Gastroesophageal sphincter (tissue), 3 donors: ENCODE results near the gene ZSWIM5.

Source experiments
- EP300 ChIP-seq: sonication (generic); formaldehyde crosslinking; IDR thresholded peaks from one replicate; pipeline ENCODE4 v1.6.1; 2017; ENCODE audit warnings: antibody characterized with exemption, mild to moderate bottlenecking
- POLR2AphosphoS5 ChIP-seq: sonication (generic); formaldehyde crosslinking; IDR thresholded peaks from one replicate; pipeline ENCODE4 v1.6.1; 2017; ENCODE audit warnings: antibody characterized with exemption
- TF ChIP-seq, protein P1 (sequence below), 4 experiments: fragments of 200-600 bp in 2 of 4; fragments of 450-650 bp in 2 of 4; sonication (generic) in 1 of 4; IDR thresholded peaks; one replicate each; pipeline ENCODE4 v1.5.1; 2017 to 2019; ENCODE audit warnings: antibody characterized with exemption in 4 of 4, mild to moderate bottlenecking in 2 of 4, moderate library complexity in 2 of 4

DNA sequence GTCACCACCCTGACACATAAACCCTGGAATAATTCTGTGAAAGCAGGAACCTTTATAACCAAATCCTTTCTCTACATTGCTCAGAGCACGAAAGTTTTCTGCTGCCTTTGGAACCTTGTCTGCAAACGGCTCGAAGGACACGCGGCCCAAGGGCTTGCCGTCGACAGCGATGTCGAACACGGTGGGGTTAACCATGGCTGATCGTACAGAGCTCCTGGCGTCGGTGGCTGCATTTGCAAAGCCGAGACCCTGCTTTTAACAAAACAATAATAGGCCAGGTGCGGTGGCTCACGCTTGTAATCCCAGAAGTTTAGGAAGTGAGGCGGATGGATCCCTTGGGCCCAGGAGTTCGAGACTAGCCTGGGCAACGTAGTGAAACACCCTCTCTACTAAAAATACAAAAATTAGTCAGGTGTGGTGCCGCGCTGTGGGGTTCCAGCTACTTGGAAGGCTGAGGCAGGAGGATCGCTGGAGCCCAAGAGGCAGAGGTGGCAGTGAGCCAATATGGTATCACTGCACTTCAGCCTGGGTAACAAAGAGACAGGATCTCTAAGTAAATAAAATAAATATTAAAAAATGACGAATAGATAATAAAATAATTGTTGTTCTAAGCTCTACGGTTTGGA lies 217.8 kb downstream of the ZSWIM5 start:
- TF ChIP-seq POLR2AphosphoS5, result no peak
- TF ChIP-seq, protein P1, sequence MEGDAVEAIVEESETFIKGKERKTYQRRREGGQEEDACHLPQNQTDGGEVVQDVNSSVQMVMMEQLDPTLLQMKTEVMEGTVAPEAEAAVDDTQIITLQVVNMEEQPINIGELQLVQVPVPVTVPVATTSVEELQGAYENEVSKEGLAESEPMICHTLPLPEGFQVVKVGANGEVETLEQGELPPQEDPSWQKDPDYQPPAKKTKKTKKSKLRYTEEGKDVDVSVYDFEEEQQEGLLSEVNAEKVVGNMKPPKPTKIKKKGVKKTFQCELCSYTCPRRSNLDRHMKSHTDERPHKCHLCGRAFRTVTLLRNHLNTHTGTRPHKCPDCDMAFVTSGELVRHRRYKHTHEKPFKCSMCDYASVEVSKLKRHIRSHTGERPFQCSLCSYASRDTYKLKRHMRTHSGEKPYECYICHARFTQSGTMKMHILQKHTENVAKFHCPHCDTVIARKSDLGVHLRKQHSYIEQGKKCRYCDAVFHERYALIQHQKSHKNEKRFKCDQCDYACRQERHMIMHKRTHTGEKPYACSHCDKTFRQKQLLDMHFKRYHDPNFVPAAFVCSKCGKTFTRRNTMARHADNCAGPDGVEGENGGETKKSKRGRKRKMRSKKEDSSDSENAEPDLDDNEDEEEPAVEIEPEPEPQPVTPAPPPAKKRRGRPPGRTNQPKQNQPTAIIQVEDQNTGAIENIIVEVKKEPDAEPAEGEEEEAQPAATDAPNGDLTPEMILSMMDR (IDR thresholded peaks at IDR 0.05), result no peak
- TF ChIP-seq EP300, result no peak
